GM21447 (cell line): ENCODE results near the gene GALNT14.

Source experiments
- ATAC-seq: cut with Tn5 transposase; IDR thresholded peaks from one replicate; pipeline ENCODE4 v1.9.1; 2021; ENCODE audit not compliant: unreplicated experiment

GALNT14 gene

GRCh38 chr2:30981096-30981495 lies 157.1 kb downstream of the GALNT14 start:
- ATAC-seq = no peak

- no peak for ATAC-seq
Observed at GRCh38 chr2:30979822-30980245, 158.4 kb downstream of the GALNT14 start.

GRCh38 chr2:30978854-30979253 lies 159.4 kb downstream of the GALNT14 start:
- no peak for ATAC-seq

- ATAC-seq = no peak
Observed at GRCh38 chr2:30978044-30978443, 160.2 kb downstream of the GALNT14 start.

GRCh38 chr2:30975156-30975555 lies 163.1 kb downstream of the GALNT14 start:
- ATAC-seq = no peak

- ATAC-seq = no peak
Observed at GRCh38 chr2:30974554-30974953, 163.7 kb downstream of the GALNT14 start.

DNA sequence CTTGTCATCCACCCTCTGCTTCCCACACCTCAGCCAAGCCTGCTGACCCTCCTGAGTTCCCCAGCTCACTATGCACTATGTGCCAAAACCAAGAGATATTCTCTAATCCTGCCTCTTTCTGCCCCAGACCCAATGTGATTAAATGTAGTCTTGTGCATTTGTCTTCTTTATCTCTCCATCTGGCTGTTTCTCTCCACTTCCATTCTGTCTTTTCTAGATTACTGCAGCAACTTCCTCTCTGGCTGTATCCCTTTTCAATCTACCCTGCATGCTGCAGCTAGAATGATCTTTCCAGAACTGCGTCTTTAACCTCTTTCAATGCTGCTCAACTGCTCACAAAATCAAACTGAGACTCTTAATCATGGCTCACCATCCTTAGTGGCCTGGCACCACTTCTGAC lies 164.1 kb downstream of the GALNT14 start:
- no peak for ATAC-seq

- no peak for ATAC-seq
Observed at GRCh38 chr2:30971231-30972025, 166.8 kb downstream of the GALNT14 start.

DNA sequence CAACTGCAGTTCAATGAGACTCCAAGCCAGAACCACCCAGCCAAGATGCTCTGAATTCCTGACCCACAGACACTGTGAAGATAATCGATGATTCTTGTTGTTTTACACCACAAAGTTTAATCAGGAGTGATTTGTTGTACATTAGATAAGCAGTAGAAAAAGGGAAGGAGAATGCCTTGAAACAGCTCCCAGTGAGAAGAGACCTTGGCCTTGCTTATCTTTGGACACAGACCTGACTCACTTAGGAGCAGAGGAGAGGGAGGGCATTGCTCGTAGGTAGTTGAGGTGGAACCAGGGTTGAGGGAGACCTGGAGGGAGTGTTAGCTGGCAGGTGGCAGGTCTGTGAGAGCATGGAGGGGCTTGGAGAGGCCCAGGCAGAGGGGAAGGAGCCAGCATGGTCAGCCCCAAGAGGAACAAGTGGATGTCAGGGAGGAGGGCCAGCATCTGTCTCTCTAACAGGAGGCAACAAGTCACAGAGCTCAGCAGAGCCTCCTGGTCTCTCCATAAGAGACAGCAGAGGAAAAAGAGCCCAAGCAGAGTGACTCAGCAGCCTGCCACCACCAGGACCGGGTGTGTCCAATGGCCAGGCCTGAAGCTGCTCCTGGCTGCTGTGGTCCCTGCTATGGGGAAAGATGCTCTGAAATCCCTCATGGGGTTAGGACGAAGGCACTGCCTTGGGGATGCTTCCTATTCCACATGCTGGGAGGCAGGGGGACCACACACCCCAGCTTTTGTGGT lies 169.4 kb downstream of the GALNT14 start:
- no peak for ATAC-seq

DNA sequence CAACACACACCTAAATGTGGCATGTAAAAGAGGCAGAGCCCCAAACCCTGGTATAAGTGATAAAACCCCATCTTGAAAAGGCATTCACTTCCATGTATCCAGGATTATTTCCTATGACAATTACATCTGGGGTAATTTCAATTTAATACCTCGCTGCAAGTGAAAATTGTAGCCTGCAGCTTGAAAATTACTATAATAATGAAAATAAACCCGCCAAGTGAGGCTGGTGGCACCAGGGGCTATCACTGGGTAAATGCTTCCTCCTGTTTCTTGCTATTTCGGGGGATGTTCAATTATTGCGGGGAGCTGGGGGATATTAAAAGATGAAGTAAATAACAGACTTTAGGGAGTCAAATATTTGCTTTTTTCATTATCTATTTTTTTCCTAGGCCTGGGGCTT lies 171.5 kb downstream of the GALNT14 start:
- ATAC-seq = no peak

DNA sequence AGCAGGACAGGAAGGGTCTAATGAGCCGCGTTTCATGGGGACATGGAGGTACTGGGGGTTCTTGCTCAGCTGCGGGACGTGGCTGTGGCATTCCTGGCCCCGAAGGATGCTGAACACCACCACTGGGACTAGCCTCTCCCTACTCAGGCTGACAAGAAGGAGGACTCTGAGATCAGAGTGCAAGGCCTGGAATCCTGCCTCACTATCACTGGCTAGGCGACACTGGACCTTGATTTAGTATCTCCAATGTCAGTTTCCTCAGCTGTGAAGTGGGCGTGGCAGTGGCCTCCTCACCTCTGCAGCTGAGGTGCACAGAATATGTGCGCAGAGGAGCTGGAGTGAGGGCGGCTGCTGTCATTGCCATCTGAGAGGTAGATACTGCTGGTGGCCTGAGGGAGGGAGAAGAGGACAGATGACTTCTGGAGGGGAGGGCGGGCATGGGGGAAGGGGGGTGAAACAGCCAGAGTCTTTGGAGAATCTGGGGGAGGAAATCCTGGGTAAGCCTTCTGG lies 173.2 kb downstream of the GALNT14 start:
- no peak for ATAC-seq

DNA sequence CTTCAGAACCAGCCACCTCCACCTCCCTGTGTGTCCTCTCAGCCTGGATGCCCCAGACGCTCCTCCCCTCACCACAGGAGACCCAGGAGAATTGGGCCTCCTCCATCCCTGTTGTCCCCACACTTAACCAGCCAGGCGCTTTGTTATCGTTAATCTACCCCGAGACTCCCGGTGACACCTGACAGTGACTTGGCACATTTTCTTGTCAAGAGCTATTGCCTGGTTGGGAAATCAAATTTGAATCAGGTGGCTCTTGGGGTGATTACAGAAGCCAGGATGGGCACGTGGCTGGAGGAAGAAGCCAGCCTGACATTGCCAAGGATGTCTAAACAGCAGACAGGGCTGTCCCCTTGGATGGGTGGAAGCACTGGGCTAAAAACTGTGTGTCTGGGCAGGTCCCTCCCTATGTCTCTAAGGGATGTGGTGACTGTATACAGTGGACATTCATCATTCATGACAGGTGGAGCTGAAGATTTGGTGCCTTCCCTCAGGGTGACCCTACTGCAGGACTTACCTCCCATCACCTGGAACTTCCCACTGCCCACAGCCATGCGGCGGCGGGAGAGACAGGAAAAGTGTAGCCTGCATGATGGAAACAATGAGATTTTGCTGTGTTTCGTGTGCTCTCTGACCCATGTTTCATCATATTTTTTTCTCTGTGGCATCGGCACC lies 173.8 kb downstream of the GALNT14 start:
- ATAC-seq = no peak

- no peak for ATAC-seq
Observed at GRCh38 chr2:30963184-30963583, 175.1 kb downstream of the GALNT14 start.

DNA sequence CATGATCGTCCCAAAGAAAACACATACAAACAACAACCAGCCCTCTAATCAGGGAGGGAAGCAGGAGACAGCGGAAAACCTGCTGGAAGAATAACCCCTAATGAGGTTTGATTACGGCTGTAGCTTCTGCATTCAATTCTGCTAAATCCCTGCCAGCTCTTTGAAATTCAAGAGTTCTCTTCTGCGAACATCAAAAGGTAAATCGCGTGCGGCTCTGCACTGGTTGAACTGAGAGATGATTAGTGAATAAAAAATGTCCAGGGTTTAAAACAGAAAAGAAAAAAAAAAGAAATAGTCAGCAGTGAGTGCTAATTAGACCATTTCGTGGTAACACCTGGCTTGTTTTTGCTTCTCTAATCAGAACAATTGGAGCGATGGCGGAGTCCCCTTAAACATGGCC lies 178.0 kb downstream of the GALNT14 start:
- ATAC-seq = no peak

DNA sequence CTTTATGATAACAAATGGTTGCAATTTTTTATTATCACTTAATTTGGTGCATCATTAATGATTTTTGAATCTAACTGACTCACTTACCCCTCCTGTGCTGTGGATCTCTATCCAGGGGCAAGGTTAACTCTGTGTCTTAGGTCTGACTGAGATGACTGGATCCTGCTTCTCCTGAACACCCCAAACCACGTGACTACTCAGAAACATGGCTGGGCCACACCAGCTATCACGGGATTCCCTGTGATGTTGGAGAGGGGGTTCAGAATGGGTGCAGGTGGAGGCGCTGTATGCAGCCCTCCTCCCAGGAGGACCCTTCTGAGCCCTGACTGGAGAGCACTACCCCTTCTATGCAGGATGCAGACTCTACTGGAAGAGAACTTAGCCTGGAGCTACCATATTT lies 178.6 kb downstream of the GALNT14 start:
- no peak for ATAC-seq

DNA sequence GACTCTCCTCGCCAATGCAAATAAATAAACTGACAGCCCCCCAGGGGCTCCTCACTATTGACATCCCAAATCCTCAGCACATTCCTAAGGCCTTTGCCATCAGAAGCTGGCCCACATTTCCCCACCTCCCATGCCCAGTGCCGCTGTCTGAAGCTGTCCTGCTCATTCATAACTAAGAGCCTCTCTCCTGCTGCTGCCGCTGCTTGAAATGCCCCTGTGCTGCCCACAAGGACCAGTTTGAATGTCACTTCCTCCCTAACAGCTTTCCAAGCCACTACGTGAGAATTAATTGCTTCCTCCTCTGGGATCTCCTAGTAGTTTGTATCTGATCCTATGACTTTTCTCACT lies 179.3 kb downstream of the GALNT14 start:
- no peak for ATAC-seq

DNA sequence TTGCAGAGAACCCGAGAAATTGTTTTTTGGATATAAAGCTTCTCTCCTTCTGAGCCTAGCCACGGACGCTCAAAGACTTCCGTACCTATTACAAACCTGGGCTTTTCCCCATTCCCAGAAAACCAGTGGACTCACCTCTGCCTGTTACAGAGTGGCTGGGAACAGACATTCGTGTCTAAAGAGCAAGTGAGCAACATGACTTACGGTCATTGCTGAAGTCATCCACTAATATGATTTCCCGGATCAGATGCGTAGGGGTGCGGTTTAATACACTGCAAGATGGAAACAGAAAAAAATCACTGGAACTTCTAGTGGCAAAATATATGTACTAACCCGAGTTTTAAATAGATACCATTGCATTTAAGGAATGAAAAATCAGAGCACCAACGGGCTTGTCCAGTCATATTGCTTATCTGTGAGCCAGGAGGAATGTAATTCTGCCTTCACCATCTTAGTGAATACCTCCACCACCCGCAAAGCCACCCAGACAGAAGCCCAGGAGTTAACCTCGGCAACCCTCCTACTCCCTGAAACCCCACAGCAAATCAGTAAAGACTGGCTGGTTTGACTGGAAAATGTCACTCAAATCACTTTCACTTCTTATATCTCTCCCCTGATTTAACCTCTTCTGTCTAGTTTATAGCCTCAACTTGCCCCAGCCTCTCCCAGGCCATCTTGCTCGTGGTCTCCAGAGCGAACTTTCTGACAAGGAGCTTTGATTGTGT lies 179.9 kb downstream of the GALNT14 start:
- ATAC-seq = no peak

DNA sequence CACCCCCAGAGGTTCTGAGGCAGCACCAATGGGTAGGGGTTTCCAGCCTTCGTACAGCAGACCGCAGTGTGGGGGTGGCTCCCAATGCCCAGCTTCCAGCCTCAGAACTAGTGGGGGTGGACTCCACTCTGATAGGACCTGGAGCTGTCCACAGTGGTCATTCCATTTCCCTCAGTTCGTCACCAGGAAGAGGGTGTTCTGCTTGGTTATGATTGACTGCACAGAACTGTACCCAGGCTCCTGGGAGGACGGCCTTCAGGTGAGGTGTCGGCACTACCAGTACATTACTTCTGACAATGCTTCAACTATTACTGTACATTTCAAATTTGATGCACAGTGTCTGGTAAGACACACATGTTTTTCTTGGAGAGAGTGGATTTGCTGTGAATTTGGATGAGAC lies 180.6 kb downstream of the GALNT14 start:
- ATAC-seq = no peak

DNA sequence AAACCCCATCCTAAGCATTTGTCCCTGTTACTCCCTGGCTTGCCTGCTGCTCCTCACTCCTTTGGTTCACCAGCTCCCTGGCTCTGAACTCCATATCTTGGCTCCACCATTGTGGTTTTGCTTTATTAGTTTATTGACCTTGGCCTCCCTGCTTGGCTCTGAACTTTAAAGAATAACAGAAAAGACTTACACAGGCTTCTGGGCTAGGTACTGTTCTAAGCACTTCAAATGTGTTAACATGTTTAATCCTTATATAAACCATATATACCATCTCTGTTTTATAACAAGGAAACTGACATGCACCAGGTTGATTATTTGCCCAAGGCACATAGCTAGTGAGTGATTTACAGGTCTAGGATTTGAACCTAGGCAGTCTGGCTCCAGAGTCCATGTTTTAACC lies 181.2 kb downstream of the GALNT14 start:
- ATAC-seq = no peak

GRCh38 chr2:30955516-30956132 lies 182.6 kb downstream of the GALNT14 start:
- no peak for ATAC-seq

GRCh38 chr2:30950339-30950738 lies 187.9 kb downstream of the GALNT14 start:
- no peak for ATAC-seq
